Stomach (tissue), 9 donors: ENCODE results near the gene COL4A2. TPM values are rescaled to one million over a fixed set of nuclear protein-coding genes. Genes with fewer than 3 reads are reported as not detected.
A peak's percentile ranks its signal among the peaks of the same experiment; 100 is the strongest.

Experiments
- DNase-seq, 2 donors: peaks; one replicate each; pipeline versions ENCODE4 v3.0.0 to v3.0.0-alpha.2; 2013 to 2019
- H3K27ac ChIP-seq, 5 donors: fragments of 200-600 bp in 4 of 5; sonication (generic) in 4 of 5; one replicate each; pipeline ENCODE4 v1.5.1; 2013 to 2019; ENCODE audit warnings: mild to moderate bottlenecking in 1 of 5, moderate library complexity in 1 of 5
- H3K27me3 ChIP-seq, 3 donors: fragments of 200-600 bp; sonication (generic); one replicate each; pipeline ENCODE4 v1.5.1; 2017 to 2019; ENCODE audit warnings: mixed run types in 1 of 3
- H3K36me3 ChIP-seq, 4 donors: fragments of 200-600 bp; sonication (generic); 1 replicate in 3 of 4; 2 replicates in 1 of 4; pipeline ENCODE4 v1.5.1; 2016 to 2019
- H3K4me1 ChIP-seq, 4 donors: fragments of 200-600 bp; sonication (generic); one replicate each; pipeline ENCODE4 v1.5.1; 2016 to 2019
- H3K4me3 ChIP-seq, 4 donors: fragments of 200-600 bp; sonication (generic) in 3 of 4; one replicate each; pipeline ENCODE4 v1.5.1; 2016 to 2019; ENCODE audit warnings: mild to moderate bottlenecking in 1 of 4
- H3K9me3 ChIP-seq, 4 donors: fragments of 200-600 bp; sonication (generic); one replicate each; pipeline ENCODE4 v1.5.1; 2016 to 2019
- CTCF ChIP-seq, 7 experiments: fragments of 450-650 bp in 4 of 7; fragments of 200-600 bp in 3 of 7; sonication (generic) in 3 of 7; IDR thresholded peaks; one replicate each; pipeline ENCODE4 v1.5.1; 2016 to 2019; ENCODE audit warnings: antibody characterized with exemption in 7 of 7, control low read depth in 2 of 7, mild to moderate bottlenecking in 1 of 7
- EP300 ChIP-seq: sonication (generic); formaldehyde crosslinking; IDR thresholded peaks from one replicate; pipeline ENCODE4 v1.6.1; 2017; ENCODE audit warnings: antibody characterized with exemption
- POLR2A ChIP-seq, 4 donors: fragments of 450-650 bp; IDR thresholded peaks; one replicate each; pipeline ENCODE4 v1.6.1; 2016; ENCODE audit warnings: antibody characterized with exemption in 4 of 4, control low read depth in 2 of 4, mild to moderate bottlenecking in 1 of 4, moderate library complexity in 1 of 4
- POLR2AphosphoS5 ChIP-seq, 3 donors: sonication (generic); formaldehyde crosslinking; IDR thresholded peaks; one replicate each; pipeline ENCODE4 v1.6.1; 2016; ENCODE audit warnings: antibody characterized with exemption in 3 of 3
- WGBS, 5 donors: extraction: QIAGEN DNeasy Blood & Tissue Kit in 3 of 5; methylation state at CpG; one replicate each; pipeline versions ENCODE4 v1.1.5 to v1.1.7; 2013 to 2018; 5-methylcytosine and 5-hydroxymethylcytosine counted together
- intact Hi-C: fragments of 100-400 bp; cut with DNase I; formaldehyde crosslinking; loops from one replicate; pipeline ENCODE4 v1.15.1; 2023; ENCODE audit warnings: low total_unique reads
- polyA plus RNA-seq, 3 donors: library from polyadenylated mRNA; stranded (reverse); fragments of 200-250 nt; gene quantifications; one replicate each; pipeline ENCODE4 v1.2.3, GENCODE V29; 2013
- total RNA-seq, 5 donors: library from RNA; depleted of rRNA; stranded (reverse); fragments of >200 nt; gene quantifications; one replicate each; pipeline versions ENCODE4 v1.1.0 to v1.2.3, GENCODE V29; 2014 to 2016
- donor health status: healthy with polysubstance abuse.
- donor health status: Bipolar disorder and iron deficiency.
- donor health status: healthy.

Gene COL4A2
- total and polyA plus RNA-seq, 8 donors, result 24.0 to 531 (median 214) TPM

- H3K4me3 ChIP-seq, result no peak overlapping the region
- no peaks in the 10 kb centered on the region for H3K27me3 ChIP-seq
- 70 to 88% (median 84%) methylated on average over 10 to 11 of the region's 11 CpGs for WGBS, 5 donors
- peak overlapping the region in 2 of 5 donors; percentile 6 to 73 for H3K27ac ChIP-seq
- intact Hi-C loops, result no loop called here
- no peak for DNase-seq
- H3K36me3 ChIP-seq, result peaks cover 4 to 82% (median 66%) of the 10 kb centered on the region in 4 donors
- no peaks in the 10 kb centered on the region for H3K9me3 ChIP-seq
- TF ChIP-seq POLR2A (IDR thresholded peaks at IDR 0.05) (no peak), POLR2AphosphoS5 (IDR thresholded peaks at IDR 0.05) (no peak), EP300 (no peak), CTCF (IDR thresholded peaks at IDR 0.05) (no peak)
- H3K4me1 ChIP-seq, result peaks cover 0 to 14% (median 6%) of the 10 kb centered on the region in 4 donors
Observed at GRCh38 chr13:110479648-110480047, 172.6 kb downstream of the COL4A2 start.

GRCh38 chr13:110480161-110480560 is 173.1 kb downstream of the COL4A2 start:
- no peak overlapping the region for H3K4me3 ChIP-seq
- no peaks in the 10 kb centered on the region for H3K9me3 ChIP-seq
- DNase-seq, result no peak
- peaks cover 7 to 82% (median 67%) of the 10 kb centered on the region in 4 donors for H3K36me3 ChIP-seq
- intact Hi-C loops, result no loop called here
- peak overlapping the region in 3 of 5 donors; percentile 6 to 73 (median 8) for H3K27ac ChIP-seq
- WGBS, 5 donors, result 71 to 78% (median 72%) methylated on average over 5 of the region's 5 CpGs
- H3K4me1 ChIP-seq, result peaks cover 0 to 14% (median 6%) of the 10 kb centered on the region in 4 donors
- H3K27me3 ChIP-seq, result no peaks in the 10 kb centered on the region
- no peak for TF ChIP-seq POLR2A (IDR thresholded peaks at IDR 0.05)
- no peak for TF ChIP-seq POLR2AphosphoS5 (IDR thresholded peaks at IDR 0.05)
- TF ChIP-seq CTCF (IDR thresholded peaks at IDR 0.05), result no peak
- TF ChIP-seq EP300, result no peak

GRCh38 chr13:110483386-110483968 is 176.4 kb downstream of the COL4A2 start:
- H3K4me3 ChIP-seq, result no peak overlapping the region
- peak overlapping the region in 2 of 5 donors; percentile 44 to 70 for H3K27ac ChIP-seq
- no peak for DNase-seq
- H3K4me1 ChIP-seq, result peaks cover 0 to 14% (median under 1%) of the 10 kb centered on the region in 4 donors
- peaks cover 10 to 86% (median 65%) of the 10 kb centered on the region in 4 donors for H3K36me3 ChIP-seq
- no peak for TF ChIP-seq POLR2AphosphoS5 (IDR thresholded peaks at IDR 0.05)
- TF ChIP-seq CTCF (IDR thresholded peaks at IDR 0.05), result no peak
- TF ChIP-seq POLR2A (IDR thresholded peaks at IDR 0.05), result no peak
- no peak for TF ChIP-seq EP300
- no peaks in the 10 kb centered on the region for H3K27me3 ChIP-seq
- intact Hi-C loops, result no loop called here
- 87 to 91% (median 90%) methylated on average over 13 of the region's 13 CpGs for WGBS, 5 donors
- no peaks in the 10 kb centered on the region for H3K9me3 ChIP-seq

- Histone ChIP-seq H3K36me3 (peaks cover 6 to 86% (median 71%) of the 10 kb centered on the region in 4 donors), H3K27ac (peak overlapping the region in 1 of 5 donors; percentile 53), H3K27me3 (no peaks in the 10 kb centered on the region), H3K9me3 (no peaks in the 10 kb centered on the region), H3K4me1 (peaks cover 0 to 10% (median 0%) of the 10 kb centered on the region in 4 donors), H3K4me3 (no peak overlapping the region)
- no peak for TF ChIP-seq POLR2A (IDR thresholded peaks at IDR 0.05)
- TF ChIP-seq CTCF (IDR thresholded peaks at IDR 0.05), result no peak
- no peak for TF ChIP-seq POLR2AphosphoS5 (IDR thresholded peaks at IDR 0.05)
- no peak for TF ChIP-seq EP300
- intact Hi-C loops, result no loop called here
- 87 to 93% (median 92%) methylated on average over 16 to 18 of the region's 18 CpGs for WGBS, 5 donors
- DNase-seq, result no peak
Observed at GRCh38 chr13:110484290-110485048, 177.4 kb downstream of the COL4A2 start.
